Stimulated activated CD8-positive, alpha-beta memory T cell treated with anti-CD3 and anti-CD28 coated beads, Interleukin-12 subunit alpha, Interleukin-12 subunit beta, amount 100 ng/mL, for 24 hours (primary cell): ENCODE measurements around the gene EME1.

ENCODE experiments used
- DNase-seq: peaks from one replicate; pipeline ENCODE4 v3.0.0-alpha.2; 2020; ENCODE audit errors: extremely low read depth

EME1 gene

GRCh38 chr17:50348522-50349242, 24.3 kb upstream of the EME1 start:
- no peak for DNase-seq

GRCh38 chr17:50349243-50349600, 23.8 kb upstream of the EME1 start:
- DNase-seq, result no peak

GRCh38 chr17:50350733-50351132, 22.3 kb upstream of the EME1 start:
- no peak for DNase-seq

GRCh38 chr17:50352072-50352692, 20.8 kb upstream of the EME1 start:
- DNase-seq, result no peak

GRCh38 chr17:50352693-50353599, 20.1 kb upstream of the EME1 start:
- DNase-seq, result no peak

- no peak for DNase-seq
Observed at GRCh38 chr17:50353600-50354195, 19.3 kb upstream of the EME1 start.

- no peak for DNase-seq
Observed at GRCh38 chr17:50354198-50354597, 18.8 kb upstream of the EME1 start.

- DNase-seq, result no peak
Observed at GRCh38 chr17:50354776-50355175, 18.3 kb upstream of the EME1 start.

GRCh38 chr17:50355336-50355700, 17.7 kb upstream of the EME1 start:
- no peak for DNase-seq

- DNase-seq, result no peak
Observed at GRCh38 chr17:50355701-50356341, 17.2 kb upstream of the EME1 start.

- no peak for DNase-seq
Observed at GRCh38 chr17:50356418-50356817, 16.6 kb upstream of the EME1 start.

- DNase-seq, result no peak
Observed at GRCh38 chr17:50356892-50357510, 16.0 kb upstream of the EME1 start.

GRCh38 chr17:50358177-50358576, 14.9 kb upstream of the EME1 start:
- DNase-seq, result no peak

GRCh38 chr17:50359005-50359699, 13.9 kb upstream of the EME1 start:
- no peak for DNase-seq

GRCh38 chr17:50359998-50360461, 13.0 kb upstream of the EME1 start:
- DNase-seq, result no peak

GRCh38 chr17:50360486-50361115, 12.4 kb upstream of the EME1 start:
- DNase-seq, result no peak

- DNase-seq, result peak; percentile 9
Observed at GRCh38 chr17:50361561-50362480, 11.2 kb upstream of the EME1 start.

GRCh38 chr17:50362661-50363060, 10.4 kb upstream of the EME1 start:
- no peak for DNase-seq
